Left ventricle myocardium inferior (tissue), 1 donor: ENCODE measurements around the gene COL19A1. TPM values are rescaled to one million over a fixed set of nuclear protein-coding genes. Genes with fewer than 3 reads are reported as not detected.

Source experiments
- DNase-seq: peaks from one replicate; pipeline ENCODE4 v3.0.0-alpha.2; 2020
- H3K27ac ChIP-seq: fragments of 200-600 bp; replicated peaks from 2 replicates; pipeline ENCODE4 v1.8.0; 2021
- H3K27me3 ChIP-seq: fragments of 200-600 bp; 2 replicates; pipeline ENCODE4 v1.8.0; 2021; ENCODE audit warnings: low read depth
- H3K36me3 ChIP-seq: fragments of 200-600 bp; 2 replicates; pipeline ENCODE4 v1.8.0; 2021
- H3K4me1 ChIP-seq: fragments of 200-600 bp; 2 replicates; pipeline ENCODE4 v1.8.0; 2021
- H3K4me3 ChIP-seq: fragments of 200-600 bp; 2 replicates; pipeline ENCODE4 v1.8.0; 2021; ENCODE audit warnings: mild to moderate bottlenecking, moderate library complexity
- H3K9me3 ChIP-seq: fragments of 200-600 bp; replicated peaks from 2 replicates; pipeline ENCODE4 v1.8.0; 2021
- CTCF ChIP-seq: fragments of 200-600 bp; IDR thresholded peaks from 2 replicates; pipeline ENCODE4 v1.8.0; 2021; ENCODE audit warnings: antibody characterized with exemption, mild to moderate bottlenecking, borderline replicate concordance
- intact Hi-C: fragments of 100-400 bp; cut with micrococcal nuclease; formaldehyde crosslinking; loops from one replicate; pipeline ENCODE4 v1.11.0; 2022
- total RNA-seq: library from RNA; stranded (reverse); fragmentation: NEBNext Ultra II Directional; extraction: Animal tissue kit (Norgen Biotek cat#: 25700); gene quantifications from one replicate; pipeline ENCODE4 v1.2.1, GENCODE V29; 2021
- donor health status: DM: no; HTN: yes; CAD: no; lungs with severe emphysema.

COL19A1 gene
- total RNA-seq, 1 donor from 2014 or later: 1.9 TPM

DNA sequence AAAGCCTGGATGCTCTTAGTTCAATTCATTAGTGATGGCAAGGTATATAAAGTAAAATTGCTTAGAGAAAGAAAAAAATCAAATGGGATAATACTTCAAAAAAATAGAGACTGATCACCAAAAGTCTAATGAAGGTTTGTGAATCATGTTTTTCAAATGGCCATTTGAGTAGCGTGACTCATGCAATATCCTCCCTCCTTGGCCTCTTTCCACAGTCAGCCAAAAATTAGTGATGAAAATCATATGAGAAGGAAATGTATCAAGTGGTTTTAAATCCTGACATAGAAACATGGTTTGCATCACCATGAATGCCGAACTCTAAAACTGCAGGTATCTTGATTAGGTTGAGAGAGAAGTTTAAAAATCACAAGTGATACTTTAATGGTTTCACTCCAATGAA is 1.2 kb upstream of the COL19A1 start:
- H3K27ac ChIP-seq: no peak overlapping the region
- H3K36me3 ChIP-seq: no peaks in the 10 kb centered on the region
- TF ChIP-seq CTCF: no peak
- H3K27me3 ChIP-seq: peaks cover 6% of the 10 kb centered on the region
- intact Hi-C loops: no loop called here
- no peak overlapping the region for H3K4me3 ChIP-seq
- no peak for DNase-seq
- H3K9me3 ChIP-seq: peaks cover 1% of the 10 kb centered on the region
- peaks cover 26% of the 10 kb centered on the region for H3K4me1 ChIP-seq

GRCh38 chr6:69866770-69867638 is 648 bp downstream of the COL19A1 start:
- peaks cover 26% of the 10 kb centered on the region for H3K4me1 ChIP-seq
- intact Hi-C loops: no loop called here
- peak; percentile 54 for TF ChIP-seq CTCF
- H3K27ac ChIP-seq: peak overlapping the region; percentile 69
- DNase-seq: peak; percentile 61
- peak overlapping the region; percentile 77 for H3K4me3 ChIP-seq
- no peaks in the 10 kb centered on the region for H3K36me3 ChIP-seq
- no peaks in the 10 kb centered on the region for H3K9me3 ChIP-seq
- peaks cover 6% of the 10 kb centered on the region for H3K27me3 ChIP-seq

DNA sequence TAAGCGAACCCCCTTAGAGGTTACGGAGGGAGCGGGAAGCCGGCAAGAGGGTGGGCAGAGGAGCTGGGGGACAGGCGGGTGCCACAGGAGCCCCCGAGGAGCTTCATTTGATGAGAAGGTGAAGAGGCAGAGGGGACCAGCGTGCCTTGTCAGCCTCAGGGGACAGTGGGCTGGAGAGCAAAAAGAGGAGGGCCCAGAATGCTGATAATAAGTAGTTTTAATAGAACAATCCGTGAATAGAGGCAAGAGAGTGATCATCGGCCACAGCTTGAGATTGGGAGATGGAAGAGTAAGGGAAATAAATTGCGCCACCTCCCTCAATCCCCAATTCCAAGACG is 1.3 kb downstream of the COL19A1 start:
- no peak for TF ChIP-seq CTCF
- no peak for DNase-seq
- Histone ChIP-seq H3K4me1 (peaks cover 26% of the 10 kb centered on the region), H3K27ac (peak overlapping the region; percentile 69), H3K36me3 (no peaks in the 10 kb centered on the region), H3K9me3 (no peaks in the 10 kb centered on the region), H3K27me3 (peaks cover 6% of the 10 kb centered on the region), H3K4me3 (peak overlapping the region; percentile 77)
- intact Hi-C loops: no loop called here

DNA sequence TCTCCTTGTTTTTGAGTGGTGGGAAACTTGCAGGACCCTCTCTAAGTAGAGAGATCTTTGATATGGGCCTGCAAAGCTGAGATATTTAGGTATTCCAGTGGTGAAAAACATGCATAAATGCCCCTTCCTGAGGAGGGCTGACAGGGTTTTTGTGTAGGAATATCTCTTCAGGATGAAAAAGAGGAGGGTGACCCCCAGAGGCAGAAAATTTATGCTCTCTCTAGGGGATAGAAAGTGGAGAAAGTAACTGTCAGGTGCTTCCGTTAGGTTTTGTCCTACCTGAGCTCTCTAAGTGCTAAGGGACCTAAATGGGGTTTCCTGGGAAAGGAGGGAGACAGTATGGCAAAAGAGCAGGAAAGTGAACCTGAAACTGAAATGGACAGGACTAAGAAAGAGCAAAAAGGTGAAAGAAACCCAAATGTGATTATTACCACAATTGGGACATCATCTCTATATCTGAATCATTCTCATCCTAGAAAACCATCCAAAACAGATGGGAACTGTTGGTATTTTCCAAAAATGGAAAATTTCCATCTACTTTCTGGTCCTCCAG is 2.0 kb downstream of the COL19A1 start:
- peaks cover 26% of the 10 kb centered on the region for H3K4me1 ChIP-seq
- H3K27me3 ChIP-seq: peaks cover 6% of the 10 kb centered on the region
- no peaks in the 10 kb centered on the region for H3K9me3 ChIP-seq
- no peaks in the 10 kb centered on the region for H3K36me3 ChIP-seq
- H3K4me3 ChIP-seq: no peak overlapping the region
- no peak overlapping the region for H3K27ac ChIP-seq
- no peak for DNase-seq
- no peak for TF ChIP-seq CTCF
- intact Hi-C loops: no loop called here

GRCh38 chr6:69868961-69869360 is 2.6 kb downstream of the COL19A1 start:
- TF ChIP-seq CTCF: no peak
- Histone ChIP-seq H3K27ac (no peak overlapping the region), H3K27me3 (peaks cover 6% of the 10 kb centered on the region), H3K4me1 (peaks cover 26% of the 10 kb centered on the region), H3K36me3 (no peaks in the 10 kb centered on the region), H3K4me3 (no peak overlapping the region), H3K9me3 (no peaks in the 10 kb centered on the region)
- DNase-seq: no peak
- intact Hi-C loops: no loop called here
